Measurements from ENCODE around the gene WIPI1.

WIPI1 gene

DNA sequence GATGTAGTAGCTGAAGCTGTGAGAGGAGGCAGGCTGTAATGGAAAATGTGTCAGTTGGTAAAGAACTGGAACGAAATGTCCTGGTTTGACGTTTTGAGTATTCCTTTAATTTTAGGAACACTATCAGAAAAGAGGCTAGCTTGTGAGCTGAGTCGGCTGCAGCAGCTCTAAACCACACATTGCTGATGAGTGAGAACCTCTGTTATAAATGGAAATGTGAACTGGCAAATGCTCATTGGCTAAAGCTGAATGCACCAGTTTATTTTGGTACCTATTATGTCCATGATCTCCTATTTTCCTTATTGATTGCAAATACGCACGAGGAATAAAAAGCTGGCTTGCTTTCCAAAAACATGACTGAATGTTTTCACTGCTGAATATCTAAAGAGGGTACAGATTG, 11.0 kb upstream of the WIPI1 start:
- peaks cover 9% of the 10 kb centered on the region for H3K9me3 ChIP-seq (ENCODE audit: insufficient read depth, low read length)
- H3K4me3 ChIP-seq (ENCODE audit: insufficient read length, low read depth): no peak overlapping the region
- no peak overlapping the region for H3K9ac ChIP-seq (ENCODE audit: insufficient read length, low read depth)
- no peak for DNase-seq (ENCODE audit: low read depth, low spot score)
- H3K4me1 ChIP-seq (ENCODE audit: insufficient read depth, insufficient read length): peaks cover 3% of the 10 kb centered on the region
- H3K27me3 ChIP-seq (ENCODE audit: insufficient read depth, insufficient read length): no peaks in the 10 kb centered on the region
- H3K36me3 ChIP-seq (ENCODE audit: insufficient read depth, insufficient read length, low read length): no peaks in the 10 kb centered on the region
- TF ChIP-seq YY1 (IDR thresholded peaks at IDR 0.05; ENCODE audit: insufficient read depth, insufficient read length) (no peak), SUZ12 (IDR thresholded peaks at IDR 0.05; ENCODE audit: extremely low read depth, insufficient read depth, insufficient read length) (no peak), ZNF274 (IDR thresholded peaks at IDR 0.05; ENCODE audit: low read depth, low read length) (no peak)

DNA sequence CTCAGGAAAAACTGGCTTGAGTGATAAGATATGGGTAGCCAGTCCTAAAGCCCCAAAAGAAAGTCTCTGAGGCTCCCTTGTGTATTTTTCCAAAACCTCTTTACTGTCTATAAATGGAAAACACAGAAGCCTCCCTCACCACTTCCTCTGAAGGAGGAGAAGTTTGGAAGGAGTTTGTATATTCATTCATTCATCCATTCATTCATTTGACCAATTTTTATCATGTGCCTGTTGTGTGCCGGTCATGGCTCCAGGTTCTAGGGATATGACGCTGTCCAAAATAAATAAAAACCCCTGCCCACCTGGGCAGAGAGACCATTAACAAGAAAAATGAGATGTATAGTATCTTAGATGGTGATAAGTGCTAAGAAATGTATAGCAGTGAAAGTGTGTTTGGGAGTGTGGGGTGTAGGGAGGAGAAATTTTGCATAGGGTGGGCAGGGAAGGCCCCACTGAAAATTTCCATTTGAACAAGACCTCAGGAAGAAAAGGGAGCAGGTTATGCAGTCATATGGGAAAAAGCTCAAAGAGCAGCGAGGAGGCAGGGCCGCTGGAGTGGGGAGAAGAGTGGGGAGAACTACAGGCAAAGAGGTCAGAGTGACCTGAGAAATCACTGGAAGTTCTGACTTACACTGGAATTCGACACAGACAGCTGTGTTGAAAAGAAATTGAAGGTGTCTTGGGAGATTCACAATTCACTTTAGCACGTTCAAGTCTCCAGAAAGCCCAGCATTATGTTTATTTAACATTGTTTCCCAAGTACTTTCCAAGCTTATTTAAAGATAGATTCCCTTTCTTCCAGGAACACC, 6.1 kb upstream of the WIPI1 start:
- H3K36me3 ChIP-seq (ENCODE audit: insufficient read depth, insufficient read length, low read length): no peaks in the 10 kb centered on the region
- no peak for DNase-seq (ENCODE audit: low read depth, low spot score)
- no peak overlapping the region for H3K4me3 ChIP-seq (ENCODE audit: insufficient read length, low read depth)
- H3K27me3 ChIP-seq (ENCODE audit: insufficient read depth, insufficient read length): peaks cover 12% of the 10 kb centered on the region
- H3K9me3 ChIP-seq (ENCODE audit: insufficient read depth, low read length): no peaks in the 10 kb centered on the region
- peaks cover 7% of the 10 kb centered on the region for H3K4me1 ChIP-seq (ENCODE audit: insufficient read depth, insufficient read length)
- no peak for TF ChIP-seq YY1 (IDR thresholded peaks at IDR 0.05; ENCODE audit: insufficient read depth, insufficient read length)
- TF ChIP-seq SUZ12 (IDR thresholded peaks at IDR 0.05; ENCODE audit: extremely low read depth, insufficient read depth, insufficient read length): no peak
- TF ChIP-seq ZNF274 (IDR thresholded peaks at IDR 0.05; ENCODE audit: low read depth, low read length): no peak
- H3K9ac ChIP-seq (ENCODE audit: insufficient read length, low read depth): no peak overlapping the region

DNA sequence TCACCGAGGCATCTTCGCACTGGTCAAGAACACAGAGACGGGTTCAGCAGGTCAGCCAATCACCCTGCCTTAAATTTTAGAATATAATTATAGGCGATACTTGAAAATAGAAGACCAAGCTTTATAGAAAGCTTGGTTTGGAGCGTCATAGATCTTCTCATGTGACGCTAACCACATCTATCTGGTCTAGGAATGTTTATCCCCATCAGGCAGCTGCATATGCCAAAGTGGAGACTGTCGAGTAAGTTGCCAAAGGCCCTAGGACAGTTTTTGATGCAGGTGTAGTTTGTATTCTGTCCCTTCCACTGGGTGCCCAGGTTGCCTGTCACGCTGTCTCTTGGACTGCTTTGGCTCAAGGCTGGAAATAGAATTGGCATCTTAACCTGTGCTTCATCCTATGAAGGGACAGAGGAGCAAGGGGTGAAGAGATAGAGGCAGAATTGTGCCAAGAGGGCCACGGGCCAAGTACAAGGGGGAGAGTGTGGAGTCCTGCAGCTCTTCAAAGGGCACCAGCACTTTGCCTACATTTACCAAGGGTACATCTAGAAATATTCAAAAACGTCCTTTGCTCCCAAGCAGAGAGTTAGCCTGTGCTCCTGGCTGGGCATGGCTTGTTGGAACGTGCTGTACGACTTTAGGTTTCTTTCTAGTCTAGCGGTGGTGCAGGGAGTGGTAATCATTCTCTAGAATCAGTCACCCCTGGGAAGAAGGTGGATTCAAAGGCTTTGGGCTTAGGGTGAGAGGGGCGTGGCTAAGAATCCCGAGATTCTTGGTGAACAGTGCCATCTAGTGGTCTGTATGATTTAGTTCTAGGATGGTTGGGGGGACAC, 5.3 kb upstream of the WIPI1 start:
- peak; percentile 68 for DNase-seq (ENCODE audit: low read depth, low spot score)
- no peak overlapping the region for H3K9ac ChIP-seq (ENCODE audit: insufficient read length, low read depth)
- peaks cover 18% of the 10 kb centered on the region for H3K27me3 ChIP-seq (ENCODE audit: insufficient read depth, insufficient read length)
- no peaks in the 10 kb centered on the region for H3K9me3 ChIP-seq (ENCODE audit: insufficient read depth, low read length)
- H3K36me3 ChIP-seq (ENCODE audit: insufficient read depth, insufficient read length, low read length): no peaks in the 10 kb centered on the region
- H3K4me1 ChIP-seq (ENCODE audit: insufficient read depth, insufficient read length): peaks cover 7% of the 10 kb centered on the region
- TF ChIP-seq ZNF274 (IDR thresholded peaks at IDR 0.05; ENCODE audit: low read depth, low read length) (no peak), YY1 (IDR thresholded peaks at IDR 0.05; ENCODE audit: insufficient read depth, insufficient read length) (no peak), SUZ12 (IDR thresholded peaks at IDR 0.05; ENCODE audit: extremely low read depth, insufficient read depth, insufficient read length) (no peak)
- no peak overlapping the region for H3K4me3 ChIP-seq (ENCODE audit: insufficient read length, low read depth)

DNA sequence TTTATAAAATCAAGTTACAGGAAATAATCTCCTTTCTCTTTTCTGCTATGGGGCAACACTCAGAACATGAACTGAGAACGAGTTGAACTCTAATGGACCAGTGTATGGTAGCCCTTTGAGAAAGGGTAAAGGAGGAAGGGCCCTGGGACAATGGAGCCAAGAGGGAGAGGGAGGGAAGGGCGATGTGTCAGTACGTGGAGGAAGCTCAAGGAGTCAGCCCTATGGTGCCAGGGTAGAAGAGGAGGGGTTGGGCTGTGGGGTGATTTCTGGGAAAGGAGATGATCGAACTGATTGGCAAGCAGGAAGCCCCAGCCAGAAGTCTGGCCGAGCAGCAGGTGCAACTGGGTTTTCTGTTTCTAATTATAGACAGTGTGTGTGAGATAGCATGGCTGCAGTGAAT, 4.3 kb upstream of the WIPI1 start:
- Histone ChIP-seq H3K9ac (ENCODE audit: insufficient read length, low read depth) (no peak overlapping the region), H3K9me3 (ENCODE audit: insufficient read depth, low read length) (no peaks in the 10 kb centered on the region), H3K4me1 (ENCODE audit: insufficient read depth, insufficient read length) (peaks cover 7% of the 10 kb centered on the region), H3K27me3 (ENCODE audit: insufficient read depth, insufficient read length) (peaks cover 19% of the 10 kb centered on the region), H3K4me3 (ENCODE audit: insufficient read length, low read depth) (no peak overlapping the region), H3K36me3 (ENCODE audit: insufficient read depth, insufficient read length, low read length) (no peaks in the 10 kb centered on the region)
- no peak for DNase-seq (ENCODE audit: low read depth, low spot score)
- no peak for TF ChIP-seq YY1 (IDR thresholded peaks at IDR 0.05; ENCODE audit: insufficient read depth, insufficient read length)
- no peak for TF ChIP-seq SUZ12 (IDR thresholded peaks at IDR 0.05; ENCODE audit: extremely low read depth, insufficient read depth, insufficient read length)
- TF ChIP-seq ZNF274 (IDR thresholded peaks at IDR 0.05; ENCODE audit: low read depth, low read length): no peak

DNA sequence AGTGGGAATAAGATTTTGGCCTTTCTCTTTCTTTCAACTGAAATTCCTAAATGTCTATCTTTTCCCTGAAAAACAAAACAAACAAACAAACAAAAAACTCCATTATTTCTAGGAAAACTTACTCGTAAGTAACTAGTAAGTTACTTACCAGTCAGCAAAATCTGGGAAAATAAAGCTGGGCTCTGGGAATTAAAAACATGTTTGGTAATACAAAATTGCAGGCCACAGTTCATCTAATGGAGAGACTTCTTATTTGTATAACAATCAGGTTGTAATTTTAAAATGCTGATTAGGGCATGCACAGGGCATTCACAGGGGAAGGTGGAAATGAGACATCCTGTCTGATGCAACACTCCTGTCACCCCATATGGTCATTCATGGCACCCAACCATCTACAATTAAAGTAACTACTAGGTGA, 3.8 kb upstream of the WIPI1 start:
- DNase-seq (ENCODE audit: low read depth, low spot score): no peak
- H3K4me3 ChIP-seq (ENCODE audit: insufficient read length, low read depth): no peak overlapping the region
- no peaks in the 10 kb centered on the region for H3K9me3 ChIP-seq (ENCODE audit: insufficient read depth, low read length)
- H3K36me3 ChIP-seq (ENCODE audit: insufficient read depth, insufficient read length, low read length): no peaks in the 10 kb centered on the region
- TF ChIP-seq SUZ12 (IDR thresholded peaks at IDR 0.05; ENCODE audit: extremely low read depth, insufficient read depth, insufficient read length): no peak
- TF ChIP-seq YY1 (IDR thresholded peaks at IDR 0.05; ENCODE audit: insufficient read depth, insufficient read length): no peak
- TF ChIP-seq ZNF274 (IDR thresholded peaks at IDR 0.05; ENCODE audit: low read depth, low read length): no peak
- H3K27me3 ChIP-seq (ENCODE audit: insufficient read depth, insufficient read length): peaks cover 23% of the 10 kb centered on the region
- H3K9ac ChIP-seq (ENCODE audit: insufficient read length, low read depth): no peak overlapping the region
- H3K4me1 ChIP-seq (ENCODE audit: insufficient read depth, insufficient read length): peaks cover 7% of the 10 kb centered on the region

DNA sequence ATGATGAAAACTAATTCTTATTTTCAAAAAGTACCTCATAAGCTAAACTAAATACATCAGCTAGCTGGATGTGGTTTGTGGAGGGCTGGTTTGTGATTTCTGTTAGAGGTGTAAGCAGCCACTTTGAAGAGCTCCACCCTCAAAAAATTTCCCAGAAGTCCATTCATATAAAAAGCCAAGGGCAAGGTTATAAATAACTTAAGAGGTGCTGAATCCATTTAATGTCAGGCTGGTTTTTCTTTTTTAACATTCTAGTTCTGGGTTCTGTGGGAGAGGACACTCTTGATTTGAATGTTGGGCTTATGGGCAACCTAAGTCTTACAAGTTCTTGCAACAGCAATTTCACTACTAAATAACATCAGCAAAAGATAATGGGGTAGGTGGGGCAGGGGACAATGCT, 3.4 kb upstream of the WIPI1 start:
- Histone ChIP-seq H3K9ac (ENCODE audit: insufficient read length, low read depth) (no peak overlapping the region), H3K36me3 (ENCODE audit: insufficient read depth, insufficient read length, low read length) (no peaks in the 10 kb centered on the region), H3K4me1 (ENCODE audit: insufficient read depth, insufficient read length) (peaks cover 4% of the 10 kb centered on the region), H3K9me3 (ENCODE audit: insufficient read depth, low read length) (no peaks in the 10 kb centered on the region), H3K4me3 (ENCODE audit: insufficient read length, low read depth) (no peak overlapping the region), H3K27me3 (ENCODE audit: insufficient read depth, insufficient read length) (peaks cover 28% of the 10 kb centered on the region)
- DNase-seq (ENCODE audit: low read depth, low spot score): no peak
- TF ChIP-seq ZNF274 (IDR thresholded peaks at IDR 0.05; ENCODE audit: low read depth, low read length) (no peak), SUZ12 (IDR thresholded peaks at IDR 0.05; ENCODE audit: extremely low read depth, insufficient read depth, insufficient read length) (no peak)

DNA sequence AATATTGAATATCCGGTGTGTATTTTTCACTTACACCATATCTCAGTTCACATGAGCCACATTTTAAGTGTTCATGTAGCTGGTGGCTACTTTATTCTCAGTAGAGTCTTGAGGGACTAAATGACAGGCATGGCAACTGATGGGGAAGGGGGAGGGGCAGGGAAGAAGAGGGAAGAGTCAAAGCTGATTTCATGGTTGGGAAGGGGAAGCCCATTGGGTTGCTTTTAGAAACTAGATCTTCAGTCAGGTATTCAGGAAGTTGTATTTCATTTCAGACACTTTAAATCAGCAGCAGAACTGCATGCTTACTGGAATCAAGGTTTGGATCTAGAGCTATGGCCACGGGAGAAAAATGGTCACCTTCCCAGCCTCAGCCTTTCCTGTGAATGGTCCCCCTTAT, 2.9 kb upstream of the WIPI1 start:
- H3K4me1 ChIP-seq (ENCODE audit: insufficient read depth, insufficient read length): peaks cover 4% of the 10 kb centered on the region
- H3K36me3 ChIP-seq (ENCODE audit: insufficient read depth, insufficient read length, low read length): no peaks in the 10 kb centered on the region
- H3K9me3 ChIP-seq (ENCODE audit: insufficient read depth, low read length): no peaks in the 10 kb centered on the region
- peaks cover 33% of the 10 kb centered on the region for H3K27me3 ChIP-seq (ENCODE audit: insufficient read depth, insufficient read length)
- DNase-seq (ENCODE audit: low read depth, low spot score): no peak
- no peak for TF ChIP-seq YY1 (IDR thresholded peaks at IDR 0.05; ENCODE audit: insufficient read depth, insufficient read length)
- TF ChIP-seq SUZ12 (IDR thresholded peaks at IDR 0.05; ENCODE audit: extremely low read depth, insufficient read depth, insufficient read length): no peak
- TF ChIP-seq ZNF274 (IDR thresholded peaks at IDR 0.05; ENCODE audit: low read depth, low read length): no peak
- no peak overlapping the region for H3K9ac ChIP-seq (ENCODE audit: insufficient read length, low read depth)
- no peak overlapping the region for H3K4me3 ChIP-seq (ENCODE audit: insufficient read length, low read depth)
